GM23338 (cell line): ENCODE results near the gene VANGL1. TPM values are rescaled to one million over a fixed set of nuclear protein-coding genes. Genes with fewer than 3 reads are reported as not detected.

Experiments
- ETS1 ChIP-seq: IDR thresholded peaks from 2 replicates; pipeline ENCODE4 v1.6.1; 2016; ENCODE audit warnings: antibody characterized with exemption
- NANOG ChIP-seq: IDR thresholded peaks from 2 replicates; pipeline ENCODE4 v1.6.1; 2016; ENCODE audit warnings: antibody characterized with exemption, borderline replicate concordance
- ZNF462 ChIP-seq: fragments of 250-450 bp; sonication (Bioruptor Pico); IDR thresholded peaks from 2 replicates; pipeline ENCODE4 v1.5.0; 2020; ENCODE audit warnings: mild to moderate bottlenecking, moderate library complexity
- polyA plus RNA-seq: library from polyadenylated mRNA; unstranded; fragments of >200 nt; fragmentation: Nextera tagmentation; extraction: Ambion mirVana; gene quantifications from 2 replicates; pipeline ENCODE4 v1.2.1, GENCODE V29; 2016
- total RNA-seq: library from RNA; depleted of rRNA; stranded (reverse); fragments of >200 nt; shearing (Covaris generic); gene quantifications from 2 replicates; pipeline ENCODE4 v1.2.3, GENCODE V29; 2014
- TF ChIP-seq, protein P1 (sequence below): IDR thresholded peaks from one replicate; pipeline ENCODE4 v1.6.1; 2018; ENCODE audit warnings: antibody characterized with exemption; ENCODE audit not compliant: unreplicated experiment

VANGL1 gene
- total and polyA plus RNA-seq, 2 experiments from 2014 or later = 4.4 to 14.4 TPM

GRCh38 chr1:115652236-115652788, 10.5 kb downstream of the VANGL1 start (continued):
- no peak for TF ChIP-seq ZNF462 (CRISPR knock-in tag)
- TF ChIP-seq, protein P1, sequence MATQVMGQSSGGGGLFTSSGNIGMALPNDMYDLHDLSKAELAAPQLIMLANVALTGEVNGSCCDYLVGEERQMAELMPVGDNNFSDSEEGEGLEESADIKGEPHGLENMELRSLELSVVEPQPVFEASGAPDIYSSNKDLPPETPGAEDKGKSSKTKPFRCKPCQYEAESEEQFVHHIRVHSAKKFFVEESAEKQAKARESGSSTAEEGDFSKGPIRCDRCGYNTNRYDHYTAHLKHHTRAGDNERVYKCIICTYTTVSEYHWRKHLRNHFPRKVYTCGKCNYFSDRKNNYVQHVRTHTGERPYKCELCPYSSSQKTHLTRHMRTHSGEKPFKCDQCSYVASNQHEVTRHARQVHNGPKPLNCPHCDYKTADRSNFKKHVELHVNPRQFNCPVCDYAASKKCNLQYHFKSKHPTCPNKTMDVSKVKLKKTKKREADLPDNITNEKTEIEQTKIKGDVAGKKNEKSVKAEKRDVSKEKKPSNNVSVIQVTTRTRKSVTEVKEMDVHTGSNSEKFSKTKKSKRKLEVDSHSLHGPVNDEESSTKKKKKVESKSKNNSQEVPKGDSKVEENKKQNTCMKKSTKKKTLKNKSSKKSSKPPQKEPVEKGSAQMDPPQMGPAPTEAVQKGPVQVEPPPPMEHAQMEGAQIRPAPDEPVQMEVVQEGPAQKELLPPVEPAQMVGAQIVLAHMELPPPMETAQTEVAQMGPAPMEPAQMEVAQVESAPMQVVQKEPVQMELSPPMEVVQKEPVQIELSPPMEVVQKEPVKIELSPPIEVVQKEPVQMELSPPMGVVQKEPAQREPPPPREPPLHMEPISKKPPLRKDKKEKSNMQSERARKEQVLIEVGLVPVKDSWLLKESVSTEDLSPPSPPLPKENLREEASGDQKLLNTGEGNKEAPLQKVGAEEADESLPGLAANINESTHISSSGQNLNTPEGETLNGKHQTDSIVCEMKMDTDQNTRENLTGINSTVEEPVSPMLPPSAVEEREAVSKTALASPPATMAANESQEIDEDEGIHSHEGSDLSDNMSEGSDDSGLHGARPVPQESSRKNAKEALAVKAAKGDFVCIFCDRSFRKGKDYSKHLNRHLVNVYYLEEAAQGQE = no peak
- no peak for TF ChIP-seq NANOG
- no peak for TF ChIP-seq ETS1
